Measurements from ENCODE around the gene VPS13A.

VPS13A gene

DNA sequence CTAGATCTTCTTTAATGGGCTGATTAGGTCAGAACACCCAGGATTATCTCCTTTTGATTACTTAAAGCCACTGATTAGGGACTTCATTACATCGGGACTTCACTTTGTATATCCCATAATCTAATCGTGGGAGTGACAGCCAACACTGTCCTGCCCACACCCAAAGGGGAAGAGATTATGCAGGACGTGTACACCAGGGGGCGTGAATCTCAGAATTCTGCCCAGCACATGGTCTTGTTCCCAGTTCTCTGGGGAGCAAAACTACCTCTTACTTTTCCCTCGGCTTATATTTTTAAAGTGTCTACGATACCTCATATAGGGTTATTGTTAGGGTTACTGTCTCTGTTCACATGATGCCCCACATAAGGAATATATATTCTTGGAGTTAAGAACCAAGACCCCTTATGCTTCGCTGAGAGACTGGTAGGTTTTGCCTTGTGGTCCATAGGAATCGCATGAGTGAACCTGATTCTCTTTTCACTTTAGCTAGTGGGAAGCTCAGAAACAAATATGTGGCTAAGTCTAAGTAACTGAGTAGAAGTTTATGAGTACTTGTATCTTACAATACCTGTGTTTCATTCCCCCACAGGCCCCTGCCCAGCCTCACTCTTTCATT lies 278.1 kb downstream of the VPS13A start:
- H3K4me3 ChIP-seq (replicated peaks in 1 of 2; ENCODE audit: low read depth in 2 of 2, low read length in 2 of 2): no peak overlapping the region
- TF ChIP-seq, protein P1, sequence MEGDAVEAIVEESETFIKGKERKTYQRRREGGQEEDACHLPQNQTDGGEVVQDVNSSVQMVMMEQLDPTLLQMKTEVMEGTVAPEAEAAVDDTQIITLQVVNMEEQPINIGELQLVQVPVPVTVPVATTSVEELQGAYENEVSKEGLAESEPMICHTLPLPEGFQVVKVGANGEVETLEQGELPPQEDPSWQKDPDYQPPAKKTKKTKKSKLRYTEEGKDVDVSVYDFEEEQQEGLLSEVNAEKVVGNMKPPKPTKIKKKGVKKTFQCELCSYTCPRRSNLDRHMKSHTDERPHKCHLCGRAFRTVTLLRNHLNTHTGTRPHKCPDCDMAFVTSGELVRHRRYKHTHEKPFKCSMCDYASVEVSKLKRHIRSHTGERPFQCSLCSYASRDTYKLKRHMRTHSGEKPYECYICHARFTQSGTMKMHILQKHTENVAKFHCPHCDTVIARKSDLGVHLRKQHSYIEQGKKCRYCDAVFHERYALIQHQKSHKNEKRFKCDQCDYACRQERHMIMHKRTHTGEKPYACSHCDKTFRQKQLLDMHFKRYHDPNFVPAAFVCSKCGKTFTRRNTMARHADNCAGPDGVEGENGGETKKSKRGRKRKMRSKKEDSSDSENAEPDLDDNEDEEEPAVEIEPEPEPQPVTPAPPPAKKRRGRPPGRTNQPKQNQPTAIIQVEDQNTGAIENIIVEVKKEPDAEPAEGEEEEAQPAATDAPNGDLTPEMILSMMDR (IDR thresholded peaks at IDR 0.05; ENCODE audit: low read depth, low read length): peak; percentile 50
- peak in 1 of 2 donors; percentile 54 for DNase-seq (ENCODE audit: low read depth in 2 of 2)

DNA sequence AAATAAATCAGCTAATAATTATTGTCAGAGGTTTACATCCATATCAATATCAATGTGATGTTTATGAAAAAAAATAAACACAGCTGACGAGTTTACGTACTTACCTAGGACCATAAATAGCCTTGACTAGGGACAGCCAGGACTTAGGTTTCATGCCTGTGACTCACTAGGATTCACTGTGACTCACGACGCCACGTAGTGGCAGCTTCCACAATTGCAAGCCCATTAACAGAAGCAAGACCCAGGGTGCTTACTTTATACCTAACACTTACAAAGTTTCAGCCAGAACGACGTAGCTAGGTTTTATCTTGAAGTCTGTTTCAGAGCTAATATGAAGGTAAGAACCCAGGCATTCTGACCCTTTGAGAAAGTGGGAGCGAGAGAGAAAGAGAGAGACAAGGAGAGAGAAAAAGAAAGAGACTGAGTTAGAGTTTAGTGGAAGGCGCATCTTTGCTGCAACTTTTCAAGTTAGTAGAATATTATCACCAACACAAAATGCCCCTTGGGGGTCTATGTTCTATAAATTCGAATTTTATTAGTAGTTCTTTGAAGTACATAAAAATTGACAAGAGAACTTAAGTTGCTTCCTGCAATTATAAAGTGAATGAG lies 279.6 kb downstream of the VPS13A start:
- TF ChIP-seq, protein P1 (IDR thresholded peaks at IDR 0.05; ENCODE audit: low read depth, low read length): peak; percentile 93
- peak; percentile 92 to 96 for DNase-seq (ENCODE audit: low read depth in 2 of 2)
- H3K4me3 ChIP-seq (replicated peaks in 1 of 2; ENCODE audit: low read depth in 2 of 2, low read length in 2 of 2): no peak overlapping the region

DNA sequence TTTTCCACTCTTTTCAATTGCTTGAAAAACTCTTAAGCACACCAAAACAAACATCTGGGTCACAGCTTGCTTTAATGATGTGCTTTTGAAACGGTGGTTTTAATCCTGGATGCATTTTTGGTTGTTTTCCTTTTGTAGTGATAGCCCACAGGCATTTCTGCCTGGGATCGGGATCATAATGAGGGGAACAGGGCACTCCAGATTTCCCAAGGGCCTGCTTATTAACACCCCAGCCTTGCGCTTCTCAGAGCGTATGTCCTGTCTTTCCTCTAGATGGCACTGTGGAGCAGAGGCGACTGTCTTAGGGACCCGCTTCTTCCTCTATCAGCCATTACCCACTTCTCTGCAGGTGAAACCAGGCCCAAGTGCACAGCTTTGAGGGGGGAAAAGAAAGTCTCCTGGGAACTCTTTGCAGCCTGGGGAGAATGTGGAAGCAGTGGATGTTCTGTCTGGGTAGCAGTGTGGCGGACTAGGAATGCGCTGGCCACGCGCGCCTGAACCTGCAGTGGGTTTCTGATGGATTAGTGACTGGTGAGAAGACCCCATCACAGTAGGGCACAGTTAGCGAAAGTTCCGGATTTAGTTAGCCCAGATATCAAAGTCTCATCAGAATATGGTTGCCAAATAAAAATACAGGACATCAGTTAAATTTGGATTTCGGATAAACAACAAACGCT lies 280.7 kb downstream of the VPS13A start:
- TF ChIP-seq, protein P1 (IDR thresholded peaks at IDR 0.05; ENCODE audit: low read depth, low read length): peak; percentile 90
- no peak overlapping the region for H3K4me3 ChIP-seq (replicated peaks in 1 of 2; ENCODE audit: low read depth in 2 of 2, low read length in 2 of 2)
- peak; percentile 74 to 77 for DNase-seq (ENCODE audit: low read depth in 2 of 2)

DNA sequence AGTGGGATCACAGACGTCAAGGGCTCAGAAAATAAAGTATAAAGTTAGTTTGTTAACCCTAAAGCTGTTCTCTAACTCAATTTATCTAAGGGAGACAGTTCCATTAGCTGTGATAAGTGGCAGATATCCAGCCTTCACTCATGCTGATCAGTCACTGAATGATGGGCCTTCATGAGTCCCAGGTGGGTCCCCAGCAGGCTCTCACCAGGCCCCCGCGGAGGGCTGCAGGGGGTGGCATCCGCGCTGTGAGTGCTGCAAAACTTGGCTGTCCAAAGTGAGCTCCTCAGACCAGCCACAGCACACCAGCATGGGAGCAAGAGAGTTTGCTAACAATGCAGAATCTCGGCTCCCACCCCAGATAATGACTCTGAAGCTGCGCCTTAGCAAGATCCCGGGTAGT lies 283.6 kb downstream of the VPS13A start:
- TF ChIP-seq, protein P1 (IDR thresholded peaks at IDR 0.05; ENCODE audit: low read depth, low read length): no peak
- DNase-seq (ENCODE audit: low read depth in 2 of 2): no peak
- no peak overlapping the region for H3K4me3 ChIP-seq (replicated peaks in 1 of 2; ENCODE audit: low read depth in 2 of 2, low read length in 2 of 2)

DNA sequence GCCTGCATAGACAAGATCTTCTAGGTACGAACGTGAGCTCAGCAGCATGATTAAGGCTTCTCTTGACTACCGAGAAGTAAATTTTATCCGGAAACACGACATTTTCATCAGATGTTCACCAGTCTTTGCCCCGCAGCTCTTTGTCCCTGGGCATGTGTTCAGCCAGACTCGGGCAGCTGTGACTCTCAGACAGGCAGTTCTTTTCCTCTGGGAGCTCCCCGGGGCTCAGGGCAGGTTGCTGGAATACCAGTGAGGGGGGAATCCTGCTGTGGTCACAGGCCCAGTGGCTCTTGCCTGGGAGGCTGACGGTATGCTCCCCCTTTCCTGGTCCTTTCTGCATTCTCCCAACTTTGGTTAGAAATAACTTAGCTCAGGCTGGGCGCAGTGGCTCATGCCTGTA lies 284.7 kb downstream of the VPS13A start:
- H3K4me3 ChIP-seq (replicated peaks in 1 of 2; ENCODE audit: low read depth in 2 of 2, low read length in 2 of 2): no peak overlapping the region
- TF ChIP-seq, protein P1 (IDR thresholded peaks at IDR 0.05; ENCODE audit: low read depth, low read length): no peak
- no peak for DNase-seq (ENCODE audit: low read depth in 2 of 2)

DNA sequence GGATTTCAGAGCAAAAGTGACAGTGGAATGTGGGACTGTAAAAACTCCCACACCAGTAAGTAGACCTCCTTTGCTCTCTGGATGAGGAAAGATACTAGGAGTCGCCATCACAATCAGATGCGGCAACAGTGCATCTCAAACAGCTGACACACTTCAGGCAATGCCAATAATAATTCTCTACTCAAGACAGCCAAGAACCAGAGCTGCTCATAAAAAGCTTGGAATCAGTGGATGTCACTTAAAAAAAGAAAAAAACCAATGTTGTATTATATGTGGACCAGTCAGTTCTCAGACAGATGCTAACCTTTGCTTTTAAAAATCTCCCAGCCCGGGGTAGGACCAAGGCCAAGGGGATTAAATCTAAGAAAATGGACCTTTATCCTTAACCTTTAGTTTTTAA lies 285.8 kb downstream of the VPS13A start:
- no peak for DNase-seq (ENCODE audit: low read depth in 2 of 2)
- no peak overlapping the region for H3K4me3 ChIP-seq (replicated peaks in 1 of 2; ENCODE audit: low read depth in 2 of 2, low read length in 2 of 2)
- TF ChIP-seq, protein P1 (IDR thresholded peaks at IDR 0.05; ENCODE audit: low read depth, low read length): no peak
